EL (cell line): ENCODE results near the gene BDKRB1.
A peak's percentile ranks its signal among the peaks of the same experiment; 100 is the strongest.

Experiments
- DNase-seq: peaks from one replicate; pipeline ENCODE4 v3.0.0-alpha.2; 2016

BDKRB1 gene

GRCh38 chr14:96255501-96256366 is at the start of gene BDKRB1:
Gene BDKRB1 (plus strand): TSS chr14:96256210. CDS start chr14:96263683, 7,473 bp downstream.
- DNase-seq = peak; percentile 77

GRCh38 chr14:96206461-96206860 is 49.5 kb upstream of the BDKRB1 start:
- DNase-seq = no peak

- no peak for DNase-seq
Observed at GRCh38 chr14:96207686-96208085, 48.3 kb upstream of the BDKRB1 start.

GRCh38 chr14:96208739-96209138 is 47.3 kb upstream of the BDKRB1 start:
- DNase-seq = no peak

- DNase-seq = no peak
Observed at GRCh38 chr14:96212140-96212539, 43.9 kb upstream of the BDKRB1 start.

- DNase-seq = no peak
Observed at GRCh38 chr14:96212896-96213295, 43.1 kb upstream of the BDKRB1 start.

- no peak for DNase-seq
Observed at GRCh38 chr14:96213871-96214465, 42.0 kb upstream of the BDKRB1 start.

GRCh38 chr14:96214793-96215192 is 41.2 kb upstream of the BDKRB1 start:
- DNase-seq = no peak

GRCh38 chr14:96215452-96216244 is 40.4 kb upstream of the BDKRB1 start:
- DNase-seq = no peak

GRCh38 chr14:96216627-96217026 is 39.4 kb upstream of the BDKRB1 start:
- DNase-seq = no peak

- DNase-seq = no peak
Observed at GRCh38 chr14:96217376-96217913, 38.6 kb upstream of the BDKRB1 start.

GRCh38 chr14:96221109-96221650 is 34.8 kb upstream of the BDKRB1 start:
- no peak for DNase-seq

GRCh38 chr14:96221841-96222240 is 34.2 kb upstream of the BDKRB1 start:
- no peak for DNase-seq

- DNase-seq = no peak
Observed at GRCh38 chr14:96224480-96225096, 31.4 kb upstream of the BDKRB1 start.

- DNase-seq = no peak
Observed at GRCh38 chr14:96225213-96225612, 30.8 kb upstream of the BDKRB1 start.

GRCh38 chr14:96225745-96226151 is 30.3 kb upstream of the BDKRB1 start:
- peak; percentile 58 for DNase-seq

- no peak for DNase-seq
Observed at GRCh38 chr14:96227428-96227827, 28.6 kb upstream of the BDKRB1 start.

GRCh38 chr14:96229315-96229714 is 26.7 kb upstream of the BDKRB1 start:
- no peak for DNase-seq

- DNase-seq = no peak
Observed at GRCh38 chr14:96231056-96231455, 25.0 kb upstream of the BDKRB1 start.

GRCh38 chr14:96231526-96232130 is 24.4 kb upstream of the BDKRB1 start:
- no peak for DNase-seq

- no peak for DNase-seq
Observed at GRCh38 chr14:96232506-96232905, 23.5 kb upstream of the BDKRB1 start.

- no peak for DNase-seq
Observed at GRCh38 chr14:96233661-96234060, 22.3 kb upstream of the BDKRB1 start.
